GM08714 (cell line): ENCODE results near the gene PRPF6.

ENCODE experiments used
- H3K4me3 ChIP-seq: fragments of 200-500 bp; sonication (Bioruptor generic); 2 replicates; pipeline ENCODE4 v1.5.1; 2014; ENCODE audit warnings: mild to moderate bottlenecking, low read length, inconsistent platforms
- ZNF274 ChIP-seq: IDR thresholded peaks from 2 replicates; pipeline ENCODE4 v1.6.1; 2012; ENCODE audit warnings: mild to moderate bottlenecking, low read depth, low read length

PRPF6 gene

GRCh38 chr20:64050261-64051032 lies 69.5 kb downstream of the PRPF6 start:
- TF ChIP-seq ZNF274: no peak
- H3K4me3 ChIP-seq: no peak overlapping the region

DNA sequence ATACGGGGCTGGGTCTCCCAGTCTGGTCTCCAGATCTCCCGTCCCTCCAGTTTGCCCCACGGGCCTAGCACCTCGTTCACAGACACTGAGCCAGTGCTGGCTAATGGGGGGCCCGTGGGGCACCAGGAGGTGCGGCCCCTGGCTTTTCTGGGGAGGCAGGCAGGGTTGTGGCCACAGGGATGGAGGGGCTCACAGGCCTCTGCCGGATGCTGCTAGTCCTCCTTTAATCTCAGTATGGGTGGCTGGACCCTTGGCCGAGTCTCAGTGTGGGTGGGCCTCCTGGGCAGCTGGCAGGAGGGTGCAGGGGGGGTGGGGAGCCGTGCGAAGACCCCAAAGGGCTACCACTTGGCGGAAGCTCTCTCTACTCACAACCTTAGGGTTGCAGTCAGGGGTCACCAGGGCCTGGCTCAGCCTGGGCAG lies 70.1 kb downstream of the PRPF6 start:
- H3K4me3 ChIP-seq: no peak overlapping the region
- TF ChIP-seq ZNF274: no peak

GRCh38 chr20:64051561-64052325 lies 70.8 kb downstream of the PRPF6 start:
- no peak for TF ChIP-seq ZNF274
- no peak overlapping the region for H3K4me3 ChIP-seq

- TF ChIP-seq ZNF274: no peak
- H3K4me3 ChIP-seq: no peak overlapping the region
These were observed 71.4 kb downstream of the PRPF6 start for GRCh38 chr20:64052326-64052722.

DNA sequence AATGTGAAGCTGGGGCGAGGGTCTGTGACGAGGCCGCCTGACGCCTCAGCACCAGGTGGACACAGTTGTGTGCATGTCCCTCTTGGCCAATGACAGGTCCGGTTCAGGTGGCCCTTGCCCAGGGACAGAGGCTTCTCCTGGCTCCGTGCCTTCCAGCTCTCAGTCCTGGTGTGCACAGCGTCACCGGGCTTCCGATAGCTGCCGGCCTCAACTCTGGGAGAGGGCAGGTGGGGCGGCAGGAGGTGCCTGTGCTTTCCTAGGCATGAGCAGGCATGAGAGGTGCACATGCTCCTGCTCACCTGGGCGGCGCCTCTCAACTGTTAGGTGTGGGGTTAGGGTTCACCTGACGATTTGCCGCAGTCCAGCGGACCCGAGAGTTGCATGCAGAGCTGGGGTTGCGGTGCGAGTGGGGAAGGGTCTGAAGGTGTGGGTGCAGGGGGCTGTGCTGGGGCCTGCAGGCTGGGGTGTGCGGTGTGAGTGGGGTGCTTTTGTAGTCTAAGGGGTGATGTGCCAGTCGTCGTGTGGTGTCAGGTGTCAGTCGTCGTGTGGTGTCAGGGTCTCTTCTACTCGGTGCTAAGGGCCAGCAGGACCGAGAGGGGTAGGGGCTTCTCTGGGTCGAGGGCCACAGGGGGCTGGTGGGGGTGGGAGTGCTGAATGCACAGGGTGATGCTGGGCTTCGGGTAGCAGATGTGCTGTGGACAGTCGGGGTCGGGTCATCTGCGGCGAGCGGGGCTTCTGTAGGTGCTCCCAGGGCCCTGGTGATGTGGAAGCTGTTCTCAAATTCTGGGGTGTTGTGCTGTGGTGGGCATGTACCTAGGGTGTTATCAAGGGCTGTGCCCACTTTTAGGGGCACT lies 72.3 kb downstream of the PRPF6 start:
- H3K4me3 ChIP-seq: no peak overlapping the region

DNA sequence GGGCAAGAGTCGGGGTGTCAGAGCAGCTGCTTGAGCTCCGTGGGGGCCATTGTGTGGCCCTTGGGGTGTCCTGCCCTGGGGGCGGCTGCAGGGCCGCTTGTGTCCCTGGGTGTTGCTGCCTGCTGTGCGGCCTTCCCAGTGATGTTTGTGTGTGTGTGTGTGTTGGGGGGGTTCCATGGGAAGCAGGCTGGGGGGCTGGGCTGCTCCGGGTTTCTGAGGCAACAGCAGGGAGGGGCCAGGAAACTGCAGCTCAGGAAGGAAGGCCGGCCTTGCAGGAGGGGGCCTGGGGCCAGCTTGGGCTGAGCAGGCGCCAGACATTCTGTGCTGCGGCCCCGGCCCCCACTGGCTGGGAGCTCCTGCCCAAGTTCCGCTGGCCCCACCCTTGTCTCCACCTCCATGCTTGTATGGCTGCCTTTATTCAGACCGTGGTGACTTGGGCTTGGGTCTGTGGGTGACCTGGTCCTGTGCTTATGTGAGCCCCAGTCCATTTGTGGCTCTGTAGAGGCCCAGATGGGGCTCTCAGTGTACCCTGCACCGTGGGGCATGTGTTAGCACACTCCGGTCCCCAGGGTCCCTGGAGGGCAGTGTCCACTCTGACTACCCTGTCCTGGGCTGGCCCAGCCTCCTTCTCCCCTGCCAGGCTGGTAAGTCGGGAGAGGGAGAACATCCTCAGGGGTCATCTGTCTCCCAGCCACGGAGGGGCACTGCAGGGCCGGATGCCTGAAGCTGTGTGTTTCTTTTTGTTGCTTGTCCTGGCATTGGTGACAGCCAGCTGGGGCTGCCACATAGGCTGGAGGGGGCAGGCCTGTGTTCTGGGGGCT lies 73.1 kb downstream of the PRPF6 start:
- no peak for TF ChIP-seq ZNF274
- no peak overlapping the region for H3K4me3 ChIP-seq

More for the DNA sequence above, 72.3 kb downstream of the PRPF6 start:
- TF ChIP-seq ZNF274: no peak

GRCh38 chr20:64055396-64055892 lies 74.5 kb downstream of the PRPF6 start:
- no peak for TF ChIP-seq ZNF274
- no peak overlapping the region for H3K4me3 ChIP-seq

DNA sequence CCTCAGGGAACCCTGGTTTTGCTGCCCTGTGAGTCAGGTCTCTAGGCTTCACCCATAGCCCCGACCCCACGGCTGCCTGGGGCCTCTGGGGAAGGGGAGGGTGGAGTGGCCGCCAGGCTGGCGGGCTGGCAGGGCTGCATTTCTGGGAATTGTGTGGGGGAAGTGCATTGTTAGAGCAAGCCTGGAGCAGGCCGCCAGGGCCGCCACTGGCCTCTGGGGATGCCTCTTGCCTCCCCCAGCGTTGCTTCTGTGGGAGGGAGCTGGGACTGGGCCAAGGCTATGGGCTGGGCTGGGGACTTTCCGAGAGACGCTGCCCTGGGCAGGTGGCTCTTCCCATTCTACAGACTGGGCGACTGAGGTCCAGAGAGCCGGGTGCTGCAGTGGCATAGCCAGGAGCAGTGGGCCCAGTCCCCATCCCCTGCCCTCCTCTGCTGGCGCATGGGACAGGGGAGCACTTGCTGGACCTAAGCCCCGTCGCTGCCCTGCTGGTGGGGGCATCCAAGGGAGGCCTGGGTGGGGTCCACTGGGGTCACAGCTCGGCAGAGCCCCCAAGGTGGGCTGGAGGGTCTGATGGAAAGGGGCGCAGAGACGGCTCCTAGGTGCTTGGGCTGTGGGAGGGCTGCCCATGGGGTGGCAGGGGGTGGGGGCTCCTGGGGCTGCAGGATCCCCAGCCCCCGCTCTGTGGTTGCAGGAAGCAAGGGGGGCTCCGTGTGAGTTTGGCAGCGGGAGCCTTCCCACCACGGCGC lies 75.1 kb downstream of the PRPF6 start:
- no peak for TF ChIP-seq ZNF274
- no peak overlapping the region for H3K4me3 ChIP-seq

- TF ChIP-seq ZNF274: no peak
- no peak overlapping the region for H3K4me3 ChIP-seq
These were observed 75.6 kb downstream of the PRPF6 start for GRCh38 chr20:64056639-64056888.

- no peak overlapping the region for H3K4me3 ChIP-seq
These were observed 76.1 kb downstream of the PRPF6 start for GRCh38 chr20:64056889-64057627.

DNA sequence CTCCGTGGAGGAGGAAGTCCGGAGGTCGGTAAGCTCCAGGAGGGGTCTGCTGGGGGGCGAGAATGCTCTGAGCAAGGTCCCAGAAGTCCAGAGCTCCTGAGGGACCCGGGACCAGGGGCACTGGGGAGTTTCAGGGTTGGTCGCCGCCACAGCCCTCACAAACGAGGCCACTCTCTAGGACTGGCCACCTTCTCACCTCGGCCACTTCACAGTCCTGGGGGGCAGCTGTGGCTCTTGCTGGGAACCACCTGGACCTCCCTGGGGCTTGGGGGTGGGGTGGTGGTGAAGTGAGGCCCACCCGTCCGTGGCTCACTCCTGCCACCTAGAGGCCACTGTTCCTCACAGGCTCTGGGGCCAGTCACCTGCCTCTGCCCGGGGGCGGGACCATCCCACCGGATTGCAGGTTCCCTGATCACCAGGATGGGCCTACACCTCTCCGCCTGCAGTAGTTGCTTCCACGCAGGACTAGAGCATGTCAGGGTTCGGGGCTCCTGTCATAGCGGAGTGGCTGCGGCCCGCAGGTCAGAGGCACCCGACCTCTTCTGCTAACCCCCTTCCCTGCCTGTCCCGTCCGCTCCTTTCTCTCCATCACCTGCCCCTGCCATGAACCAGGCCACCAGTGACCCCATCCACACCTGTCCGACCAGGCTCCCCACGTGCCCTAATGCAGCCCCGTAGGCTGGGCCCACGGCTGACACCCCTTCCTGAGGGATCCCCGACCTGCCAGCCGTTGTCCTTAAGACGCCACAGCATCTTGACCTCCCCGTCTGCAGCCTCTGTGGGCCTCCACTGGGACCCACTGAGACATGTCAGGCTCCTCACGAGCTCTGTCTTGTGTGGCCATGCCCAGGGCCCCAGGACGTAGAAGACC lies 76.9 kb downstream of the PRPF6 start:
- no peak overlapping the region for H3K4me3 ChIP-seq

More at GRCh38 chr20:64056889-64057627, 76.1 kb downstream of the PRPF6 start:
- no peak for TF ChIP-seq ZNF274

More for the DNA sequence above, 76.9 kb downstream of the PRPF6 start:
- TF ChIP-seq ZNF274: no peak
